Measurements from ENCODE around the gene MBD5.

MBD5 gene

DNA sequence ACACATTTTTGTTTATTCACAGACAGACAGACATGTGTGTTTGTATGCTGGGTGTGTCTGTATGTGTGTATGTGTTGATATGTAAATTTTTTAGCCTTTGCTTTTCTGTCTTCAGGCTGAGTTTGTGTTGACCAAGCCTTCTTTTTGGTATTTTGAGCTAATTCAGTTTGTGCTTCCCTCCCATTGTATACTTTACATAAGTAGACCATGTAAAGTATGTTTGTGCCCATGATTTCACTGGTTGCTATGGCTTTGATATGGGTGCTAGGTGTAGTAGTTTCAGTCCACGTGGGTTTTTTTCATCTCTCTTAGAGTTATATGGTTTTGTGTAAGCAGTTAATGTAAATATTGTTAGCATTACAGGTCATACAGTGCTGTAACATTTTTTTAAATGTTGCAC, 494.2 kb downstream of the MBD5 start:
- H3K4me2 ChIP-seq (ENCODE audit: low read length): no peak overlapping the region
- no peak overlapping the region for H2AK5ac ChIP-seq (ENCODE audit: low read length)
- H3K23ac ChIP-seq (ENCODE audit: low read length): no peak overlapping the region
- no peak overlapping the region for H2BK5ac ChIP-seq (ENCODE audit: low read depth, low read length, poor library complexity)
- no peak overlapping the region for H2BK12ac ChIP-seq (ENCODE audit: low read length)
- H3K4me1 ChIP-seq (ENCODE audit: control insufficient read depth in 1 of 2, insufficient read depth in 2 of 2, low read length in 2 of 2): no peaks in the 10 kb centered on the region
- no peak overlapping the region for H2BK120ac ChIP-seq (ENCODE audit: insufficient read depth, low read length, poor library complexity)
- H4K91ac ChIP-seq (ENCODE audit: low read depth, low read length): no peak overlapping the region
- no peak overlapping the region for H4K8ac ChIP-seq (ENCODE audit: low read depth, low read length)
- H3K27me3 ChIP-seq (ENCODE audit: insufficient read depth, low read length): no peaks in the 10 kb centered on the region
- H4K12ac ChIP-seq (ENCODE audit: low read depth, low read length): no peak overlapping the region
- H3K4ac ChIP-seq (ENCODE audit: low read depth, low read length): no peak overlapping the region
- DNase-seq: no peak
- no CpG with 5 or more reads among the region's 1 CpG for WGBS (ENCODE audit: extremely low coverage, insufficient coverage, insufficient read length)
- H3K9me3 ChIP-seq (ENCODE audit: insufficient read depth, low read depth, low read length): no peaks in the 10 kb centered on the region
- H3K18ac ChIP-seq (ENCODE audit: low read length): no peak overlapping the region
- H3K9ac ChIP-seq (ENCODE audit: low read length): no peak overlapping the region
- H3K36me3 ChIP-seq (ENCODE audit: control insufficient read depth in 1 of 2, insufficient read depth in 2 of 2, low read length in 2 of 2): no peaks in the 10 kb centered on the region
- H3K27ac ChIP-seq (ENCODE audit: low read depth, low read length): no peak overlapping the region
- no peaks in the 10 kb centered on the region for H3K79me2 ChIP-seq (ENCODE audit: control insufficient read depth, insufficient read depth, low read length, poor library complexity)
- H3K4me3 ChIP-seq (ENCODE audit: low read depth, low read length): no peak overlapping the region
- no peak overlapping the region for H3K14ac ChIP-seq (ENCODE audit: low read length)
- no peaks in the 10 kb centered on the region for H3K79me1 ChIP-seq (ENCODE audit: low read length)
- H2AFZ ChIP-seq (ENCODE audit: insufficient read depth, low read length, poor library complexity): no peak overlapping the region

DNA sequence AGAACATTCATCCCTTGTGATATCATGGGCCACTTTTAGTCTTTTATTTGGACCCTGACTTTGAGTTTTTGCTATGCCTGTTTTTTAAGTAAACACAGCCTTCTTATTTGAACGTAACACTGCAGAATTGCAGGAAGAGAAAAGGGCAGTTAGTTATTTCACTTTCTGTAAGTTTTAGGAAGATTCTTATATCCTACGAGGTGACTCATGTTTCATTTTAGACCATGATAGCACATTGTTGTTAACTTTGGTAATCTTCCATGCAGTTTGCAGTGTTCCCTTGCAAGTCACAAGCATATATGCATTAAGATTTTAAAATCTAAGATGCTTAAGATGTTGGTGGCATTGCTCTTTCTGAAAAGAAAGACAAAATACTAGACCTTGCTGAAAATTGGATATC, 495.1 kb downstream of the MBD5 start:
- no peak overlapping the region for H3K27ac ChIP-seq (ENCODE audit: low read depth, low read length)
- H3K14ac ChIP-seq (ENCODE audit: low read length): no peak overlapping the region
- no peak overlapping the region for H3K23ac ChIP-seq (ENCODE audit: low read length)
- H2AK5ac ChIP-seq (ENCODE audit: low read length): no peak overlapping the region
- H3K79me1 ChIP-seq (ENCODE audit: low read length): no peaks in the 10 kb centered on the region
- no peak overlapping the region for H4K12ac ChIP-seq (ENCODE audit: low read depth, low read length)
- no peak overlapping the region for H2BK120ac ChIP-seq (ENCODE audit: insufficient read depth, low read length, poor library complexity)
- no peak overlapping the region for H4K8ac ChIP-seq (ENCODE audit: low read depth, low read length)
- no peak overlapping the region for H3K18ac ChIP-seq (ENCODE audit: low read length)
- no peak overlapping the region for H2BK5ac ChIP-seq (ENCODE audit: low read depth, low read length, poor library complexity)
- no peak overlapping the region for H3K4me3 ChIP-seq (ENCODE audit: low read depth, low read length)
- no peaks in the 10 kb centered on the region for H3K27me3 ChIP-seq (ENCODE audit: insufficient read depth, low read length)
- no peak overlapping the region for H2BK12ac ChIP-seq (ENCODE audit: low read length)
- WGBS (ENCODE audit: extremely low coverage, insufficient coverage, insufficient read length): no CpG with 5 or more reads among the region's 2 CpGs
- no peak overlapping the region for H3K4ac ChIP-seq (ENCODE audit: low read depth, low read length)
- no peak overlapping the region for H3K9ac ChIP-seq (ENCODE audit: low read length)
- no peaks in the 10 kb centered on the region for H3K79me2 ChIP-seq (ENCODE audit: control insufficient read depth, insufficient read depth, low read length, poor library complexity)
- no peak for DNase-seq
- no peak overlapping the region for H3K4me2 ChIP-seq (ENCODE audit: low read length)
- H3K36me3 ChIP-seq (ENCODE audit: control insufficient read depth in 1 of 2, insufficient read depth in 2 of 2, low read length in 2 of 2): no peaks in the 10 kb centered on the region
- H3K4me1 ChIP-seq (ENCODE audit: control insufficient read depth in 1 of 2, insufficient read depth in 2 of 2, low read length in 2 of 2): no peaks in the 10 kb centered on the region
- H2AFZ ChIP-seq (ENCODE audit: insufficient read depth, low read length, poor library complexity): no peak overlapping the region
- no peaks in the 10 kb centered on the region for H3K9me3 ChIP-seq (ENCODE audit: insufficient read depth, low read depth, low read length)
- no peak overlapping the region for H4K91ac ChIP-seq (ENCODE audit: low read depth, low read length)

DNA sequence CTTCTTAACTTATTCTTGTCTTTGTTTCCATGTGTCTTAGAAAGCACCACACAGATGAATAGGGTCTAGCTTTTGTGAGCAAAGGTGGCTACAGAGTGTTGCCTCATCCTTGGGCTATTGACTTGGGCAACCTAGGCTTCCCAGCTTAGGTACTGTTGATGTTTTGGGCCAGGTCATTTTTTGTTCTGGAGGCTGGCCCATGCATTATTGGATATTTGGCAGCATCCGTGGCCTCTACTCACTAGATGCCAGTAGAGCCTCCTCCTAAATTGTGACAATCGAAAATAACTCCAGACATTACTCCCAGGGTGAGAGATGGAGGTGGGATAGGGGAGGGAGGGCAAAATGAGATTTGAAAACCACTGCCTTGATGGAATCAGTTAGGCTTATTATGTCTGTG, 496.4 kb downstream of the MBD5 start:
- no peak overlapping the region for H3K4ac ChIP-seq (ENCODE audit: low read depth, low read length)
- H2BK120ac ChIP-seq (ENCODE audit: insufficient read depth, low read length, poor library complexity): no peak overlapping the region
- H3K23ac ChIP-seq (ENCODE audit: low read length): no peak overlapping the region
- no peak overlapping the region for H3K18ac ChIP-seq (ENCODE audit: low read length)
- H3K79me2 ChIP-seq (ENCODE audit: control insufficient read depth, insufficient read depth, low read length, poor library complexity): no peaks in the 10 kb centered on the region
- no peaks in the 10 kb centered on the region for H3K9me3 ChIP-seq (ENCODE audit: insufficient read depth, low read depth, low read length)
- WGBS (ENCODE audit: extremely low coverage, insufficient coverage, insufficient read length): no CpG with 5 or more reads among the region's 2 CpGs
- H3K9ac ChIP-seq (ENCODE audit: low read length): no peak overlapping the region
- no peak overlapping the region for H4K91ac ChIP-seq (ENCODE audit: low read depth, low read length)
- H4K12ac ChIP-seq (ENCODE audit: low read depth, low read length): no peak overlapping the region
- no peaks in the 10 kb centered on the region for H3K36me3 ChIP-seq (ENCODE audit: control insufficient read depth in 1 of 2, insufficient read depth in 2 of 2, low read length in 2 of 2)
- H3K14ac ChIP-seq (ENCODE audit: low read length): no peak overlapping the region
- H3K79me1 ChIP-seq (ENCODE audit: low read length): no peaks in the 10 kb centered on the region
- DNase-seq: no peak
- H2AK5ac ChIP-seq (ENCODE audit: low read length): no peak overlapping the region
- H3K27me3 ChIP-seq (ENCODE audit: insufficient read depth, low read length): no peaks in the 10 kb centered on the region
- H2AFZ ChIP-seq (ENCODE audit: insufficient read depth, low read length, poor library complexity): no peak overlapping the region
- no peak overlapping the region for H2BK12ac ChIP-seq (ENCODE audit: low read length)
- H3K4me3 ChIP-seq (ENCODE audit: low read depth, low read length): no peak overlapping the region
- H3K4me2 ChIP-seq (ENCODE audit: low read length): no peak overlapping the region
- no peak overlapping the region for H2BK5ac ChIP-seq (ENCODE audit: low read depth, low read length, poor library complexity)
- H3K4me1 ChIP-seq (ENCODE audit: control insufficient read depth in 1 of 2, insufficient read depth in 2 of 2, low read length in 2 of 2): no peaks in the 10 kb centered on the region
- H3K27ac ChIP-seq (ENCODE audit: low read depth, low read length): no peak overlapping the region
- no peak overlapping the region for H4K8ac ChIP-seq (ENCODE audit: low read depth, low read length)

DNA sequence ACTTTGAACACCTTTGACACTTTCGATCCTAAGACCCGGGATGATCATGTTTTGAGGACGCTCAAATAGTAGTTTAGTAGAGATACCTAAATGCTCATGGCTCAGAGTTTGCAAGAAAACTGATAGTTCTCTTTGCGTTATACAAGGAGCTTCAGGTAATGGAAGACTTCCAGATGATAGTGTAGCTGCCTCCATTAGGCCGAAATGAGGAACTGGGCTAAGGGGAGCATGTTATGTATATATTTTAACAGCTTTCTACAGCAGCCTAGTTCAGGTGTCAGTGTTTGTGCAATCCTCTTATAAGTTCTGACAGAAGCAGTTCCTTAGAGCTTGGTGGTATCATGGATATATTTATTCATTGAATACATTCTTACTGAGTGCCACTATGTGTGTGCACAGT, 496.9 kb downstream of the MBD5 start:
- no peak overlapping the region for H2AK5ac ChIP-seq (ENCODE audit: low read length)
- H3K79me2 ChIP-seq (ENCODE audit: control insufficient read depth, insufficient read depth, low read length, poor library complexity): no peaks in the 10 kb centered on the region
- no peak overlapping the region for H3K27ac ChIP-seq (ENCODE audit: low read depth, low read length)
- H3K14ac ChIP-seq (ENCODE audit: low read length): no peak overlapping the region
- H3K79me1 ChIP-seq (ENCODE audit: low read length): no peaks in the 10 kb centered on the region
- H3K9ac ChIP-seq (ENCODE audit: low read length): no peak overlapping the region
- H3K4me2 ChIP-seq (ENCODE audit: low read length): no peak overlapping the region
- H2BK5ac ChIP-seq (ENCODE audit: low read depth, low read length, poor library complexity): no peak overlapping the region
- no peak overlapping the region for H3K18ac ChIP-seq (ENCODE audit: low read length)
- no peak overlapping the region for H2BK12ac ChIP-seq (ENCODE audit: low read length)
- no peak overlapping the region for H4K8ac ChIP-seq (ENCODE audit: low read depth, low read length)
- H3K27me3 ChIP-seq (ENCODE audit: insufficient read depth, low read length): no peaks in the 10 kb centered on the region
- H3K23ac ChIP-seq (ENCODE audit: low read length): no peak overlapping the region
- no peak for DNase-seq
- H2AFZ ChIP-seq (ENCODE audit: insufficient read depth, low read length, poor library complexity): no peak overlapping the region
- H3K9me3 ChIP-seq (ENCODE audit: insufficient read depth, low read depth, low read length): no peaks in the 10 kb centered on the region
- no peak overlapping the region for H4K12ac ChIP-seq (ENCODE audit: low read depth, low read length)
- no peak overlapping the region for H4K91ac ChIP-seq (ENCODE audit: low read depth, low read length)
- H3K4me3 ChIP-seq (ENCODE audit: low read depth, low read length): no peak overlapping the region
- H2BK120ac ChIP-seq (ENCODE audit: insufficient read depth, low read length, poor library complexity): no peak overlapping the region
- no peaks in the 10 kb centered on the region for H3K4me1 ChIP-seq (ENCODE audit: control insufficient read depth in 1 of 2, insufficient read depth in 2 of 2, low read length in 2 of 2)
- no peaks in the 10 kb centered on the region for H3K36me3 ChIP-seq (ENCODE audit: control insufficient read depth in 1 of 2, insufficient read depth in 2 of 2, low read length in 2 of 2)
- no CpG with 5 or more reads among the region's 5 CpGs for WGBS (ENCODE audit: extremely low coverage, insufficient coverage, insufficient read length)
- no peak overlapping the region for H3K4ac ChIP-seq (ENCODE audit: low read depth, low read length)
